NAMALWA (cell line): ENCODE data around the gene SNX10.
"Not testable (repeated sequence)": the region's sequence is repeated elsewhere in the genome, so short reads cannot be mapped to it uniquely, and the experiment has no call there.

Experiments used
- DNase-seq: peaks from one replicate; pipeline ENCODE4 v3.0.0-alpha.2; 2015; ENCODE audit warnings: low spot score

The SNX10 gene

GRCh38 chr7:26291699-26292538 lies at the start of gene SNX10:
SNX10 (plus strand) TSS chr7:26291862; CDS start chr7:26346443, 54,581 bp downstream.
- DNase-seq: peak; percentile 88

DNA sequence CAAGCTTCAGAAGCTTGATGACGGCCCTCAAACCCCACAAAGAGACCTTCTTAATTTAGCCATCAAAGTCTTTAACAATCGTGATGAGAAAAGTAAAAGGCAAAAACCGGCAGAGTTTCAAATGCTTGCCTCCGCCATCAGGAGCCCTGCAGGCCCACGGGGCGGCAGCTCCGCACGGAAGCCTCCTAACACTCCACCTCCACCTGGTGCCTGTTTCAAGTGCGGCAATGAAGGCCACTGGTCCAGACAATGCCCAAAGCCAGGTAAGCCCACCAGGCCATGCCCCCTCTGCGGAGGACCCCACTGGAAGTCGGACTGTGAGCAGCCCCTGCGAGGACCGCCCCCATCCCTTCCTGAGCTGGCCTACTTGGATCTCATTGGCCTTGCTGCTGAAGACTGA lies 46.5 kb upstream of the SNX10 start:
- DNase-seq: no peak

DNA sequence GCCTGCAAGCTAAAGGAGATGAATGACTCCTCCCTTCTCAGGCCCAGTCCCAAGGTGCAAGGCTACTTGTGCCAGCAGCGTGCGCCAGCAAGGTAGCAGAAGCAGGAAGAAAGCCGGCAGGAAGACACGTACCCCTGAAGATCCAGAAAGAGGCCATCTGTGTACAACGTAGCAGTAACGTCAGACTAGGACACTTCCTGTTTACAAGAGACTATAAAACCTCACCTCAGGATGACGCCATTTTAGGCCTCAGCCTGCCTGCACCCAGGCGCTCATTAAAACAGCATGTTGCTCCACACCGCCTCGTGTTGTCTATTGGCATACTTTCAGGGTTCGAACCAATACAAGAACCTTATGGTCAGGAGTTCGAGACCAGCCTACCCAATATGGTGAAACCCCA lies 41.4 kb upstream of the SNX10 start:
- DNase-seq: no peak

GRCh38 chr7:26261866-26262265 lies 29.8 kb upstream of the SNX10 start:
- DNase-seq: not testable (repeated sequence)

GRCh38 chr7:26265065-26265464 lies 26.6 kb upstream of the SNX10 start:
- no peak for DNase-seq

- no peak for DNase-seq
Measured at GRCh38 chr7:26265499-26266075, 26.1 kb upstream of the SNX10 start.

GRCh38 chr7:26267601-26268166 lies 24.0 kb upstream of the SNX10 start:
- DNase-seq: no peak

GRCh38 chr7:26275213-26275612 lies 16.4 kb upstream of the SNX10 start:
- DNase-seq: no peak

- DNase-seq: peak; percentile 76
Measured at GRCh38 chr7:26278770-26279169, 12.9 kb upstream of the SNX10 start.

DNA sequence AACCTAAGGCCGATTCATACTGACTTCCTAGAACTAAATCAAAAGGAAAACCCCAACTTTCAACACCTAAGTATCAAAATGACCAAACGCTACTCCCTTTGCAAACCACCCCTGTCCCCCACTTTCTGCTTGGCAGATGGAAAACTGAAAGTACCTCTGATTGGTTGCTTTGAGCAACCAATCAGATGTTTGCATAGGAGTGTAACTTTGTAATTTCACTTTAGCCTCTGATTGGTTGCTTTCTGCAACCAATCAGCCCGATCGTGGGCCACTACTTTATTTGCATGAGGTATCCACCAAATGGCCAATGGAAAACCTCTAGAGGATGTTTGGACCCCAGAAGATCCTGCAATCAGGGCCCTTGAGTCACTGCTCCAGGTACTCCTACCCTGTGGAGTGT lies 12.3 kb upstream of the SNX10 start:
- peak; percentile 43 for DNase-seq

DNA sequence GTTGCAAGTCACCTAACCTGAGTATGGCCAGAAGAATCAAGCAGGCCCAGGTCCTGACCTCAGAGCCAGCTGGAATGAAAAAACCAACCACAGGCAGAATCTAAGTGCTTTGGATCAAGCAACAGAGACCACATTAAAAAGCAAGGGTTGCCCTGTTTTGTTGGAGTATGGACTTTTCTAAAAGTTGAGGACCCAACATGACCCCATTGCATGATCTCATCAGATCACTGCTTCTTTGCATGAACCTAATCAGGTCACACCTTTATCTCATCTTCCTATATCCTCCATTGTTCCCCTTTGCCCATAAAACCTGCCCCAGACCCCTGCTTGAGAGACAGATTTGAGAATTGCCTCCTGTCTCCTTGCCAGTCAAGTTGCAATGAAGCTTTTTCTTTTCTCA lies 11.6 kb upstream of the SNX10 start:
- DNase-seq: no peak

DNA sequence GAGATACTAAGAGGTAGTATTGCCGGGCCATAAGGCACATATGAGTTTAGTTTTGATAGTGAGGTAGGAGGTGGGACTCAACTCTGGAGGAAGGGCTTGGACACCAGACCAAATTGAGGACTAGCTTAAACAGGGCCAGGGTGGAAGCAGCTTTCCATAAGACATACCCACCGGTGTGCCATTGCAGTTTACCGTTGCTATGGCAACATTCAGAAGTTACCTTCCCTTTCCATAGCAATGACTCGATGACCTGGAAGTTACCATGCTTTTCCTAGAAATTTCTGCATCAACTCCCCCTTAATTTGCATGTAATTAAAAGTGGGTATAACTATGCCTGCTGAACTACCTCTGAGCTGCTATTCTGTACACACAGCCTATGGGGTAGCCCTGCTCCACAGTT lies 10.9 kb upstream of the SNX10 start:
- no peak for DNase-seq

DNA sequence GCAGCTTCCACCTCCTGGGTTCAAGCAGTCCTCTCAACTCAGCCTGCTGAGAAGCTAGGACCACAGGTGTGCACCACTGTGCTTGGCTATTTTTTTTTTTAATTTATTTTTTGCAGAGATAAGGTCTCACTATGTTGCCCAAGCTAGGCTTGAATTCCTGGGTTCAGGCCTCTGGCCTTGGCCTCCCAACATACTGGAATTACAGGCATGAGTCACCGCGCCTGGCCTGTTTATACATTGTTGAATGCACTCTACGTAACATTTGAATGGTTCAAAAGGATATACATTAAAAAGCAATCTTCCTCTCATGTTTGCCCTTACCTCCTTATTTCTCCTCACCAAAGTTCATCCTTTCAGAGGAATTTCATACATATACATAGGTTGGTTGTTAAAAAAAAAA lies 7.2 kb upstream of the SNX10 start:
- no peak for DNase-seq

- DNase-seq: peak; percentile 52
Measured at GRCh38 chr7:26284995-26285632, 6.5 kb upstream of the SNX10 start.

- no peak for DNase-seq
Measured at GRCh38 chr7:26286157-26286556, 5.5 kb upstream of the SNX10 start.

DNA sequence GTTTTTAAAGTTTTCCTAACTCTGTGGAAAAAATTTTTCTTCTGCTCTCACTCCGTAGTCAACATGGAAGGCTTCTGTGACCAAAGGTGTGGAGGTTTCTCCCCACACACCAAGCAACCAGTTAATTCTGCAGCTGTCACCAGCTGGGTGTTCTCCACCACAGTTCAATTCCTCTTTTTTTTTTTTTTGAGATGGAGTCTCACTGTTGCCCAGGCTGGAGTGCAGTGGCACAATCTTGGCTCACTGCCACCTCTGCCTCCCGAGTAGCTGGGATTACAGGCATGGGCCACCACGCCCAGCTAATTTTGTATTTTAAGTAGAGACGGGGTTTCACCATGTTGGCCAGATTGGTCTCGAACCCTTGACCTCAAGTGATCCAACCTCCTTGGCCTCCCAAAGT lies 3.5 kb upstream of the SNX10 start:
- not testable (repeated sequence) for DNase-seq

DNA sequence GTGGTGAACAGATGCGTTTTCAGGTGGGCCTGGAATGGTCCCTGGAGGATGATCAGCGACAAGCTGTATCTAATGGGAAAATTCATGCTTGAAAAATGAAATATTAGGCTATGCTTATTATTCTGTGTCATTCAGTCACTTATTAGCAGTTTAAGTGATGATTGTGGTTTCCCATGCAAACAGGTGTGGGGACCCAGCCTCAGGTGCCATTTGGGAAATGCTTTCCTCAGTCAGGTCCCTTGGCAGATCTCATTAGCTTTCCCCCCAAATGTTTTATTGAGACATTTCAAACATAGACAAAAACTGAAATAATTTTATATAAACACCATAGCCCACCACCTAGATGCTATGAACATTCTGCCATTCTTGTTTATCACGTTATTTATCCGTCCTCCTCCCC lies 411 bp upstream of the SNX10 start:
- DNase-seq: no peak

- DNase-seq: peak; percentile 46
Measured at GRCh38 chr7:26292768-26293560, 1.3 kb downstream of the SNX10 start.

DNA sequence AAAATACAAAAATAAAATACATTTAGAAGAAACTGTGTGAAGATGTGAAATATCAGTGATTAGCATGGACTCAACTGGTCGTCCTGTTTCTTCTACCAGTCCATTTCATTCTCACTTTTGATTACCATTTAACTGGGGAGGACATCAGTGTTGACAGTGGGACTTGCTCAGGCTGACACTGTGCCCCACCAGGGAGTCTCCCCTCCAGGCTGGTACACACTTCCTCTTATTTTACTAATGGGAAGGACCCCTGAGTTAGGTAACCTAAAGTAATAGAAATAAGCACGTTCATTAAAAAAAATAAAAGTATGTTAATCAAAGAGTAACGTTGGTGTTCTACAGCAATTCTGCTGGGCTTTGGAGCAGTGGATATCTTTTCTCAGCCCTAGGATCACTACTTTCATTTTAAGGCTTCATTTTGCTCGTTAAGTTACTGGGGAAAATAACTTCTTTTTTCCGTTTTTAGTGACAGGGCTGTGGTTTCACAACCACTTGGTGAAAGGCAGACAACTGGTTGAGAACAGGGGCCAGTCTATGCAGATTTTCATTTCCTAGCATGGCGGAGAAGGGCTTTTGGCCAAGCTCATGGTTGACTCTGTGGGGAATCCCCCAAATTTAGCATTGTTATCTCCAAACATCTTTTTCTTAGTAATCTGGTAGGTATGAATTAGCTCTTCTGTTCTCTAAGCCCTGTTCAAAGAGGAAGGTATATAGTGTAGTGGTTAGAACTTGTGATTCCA lies 2.1 kb downstream of the SNX10 start:
- peak; percentile 68 for DNase-seq

DNA sequence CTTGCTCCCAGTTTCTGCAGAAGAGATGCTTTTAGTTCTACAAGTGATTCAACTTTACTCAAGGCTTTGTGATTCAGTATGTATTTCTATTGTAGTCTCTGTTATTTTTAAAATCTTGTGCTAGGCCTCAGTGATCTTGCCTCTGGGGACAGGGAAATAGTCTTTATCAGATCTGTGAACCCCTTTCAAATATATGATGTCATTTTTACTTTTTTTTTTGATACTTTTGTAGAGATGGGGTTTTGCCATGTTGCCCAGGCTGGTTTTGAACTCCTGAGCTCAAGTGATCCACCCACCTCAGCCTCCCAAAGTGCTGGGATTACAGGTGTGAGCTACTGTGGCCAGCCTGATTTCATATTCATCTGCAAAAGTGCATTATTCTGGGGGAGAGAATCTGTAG lies 3.4 kb downstream of the SNX10 start:
- DNase-seq: no peak

- no peak for DNase-seq
Measured at GRCh38 chr7:26295586-26295985, 3.9 kb downstream of the SNX10 start.
